H1 (cell line): ENCODE results near the gene DNAJC11. TPM values are rescaled to one million over a fixed set of nuclear protein-coding genes. Genes with fewer than 3 reads are reported as not detected.

Experiments
- BRCA1 ChIP-seq: IDR thresholded peaks from 2 replicates; pipeline ENCODE4 v1.6.1; 2012; ENCODE audit warnings: low read depth, low read length, improper control_type of control experiment
- CHD7 ChIP-seq: fragments of 300-600 bp; sonication (generic); IDR thresholded peaks from 2 replicates; pipeline ENCODE4 v1.7.1; 2012; ENCODE audit warnings: low read length, moderate library complexity, mild to moderate bottlenecking, inconsistent platforms; ENCODE audit not compliant: insufficient replicate concordance
- CTCF ChIP-seq, 3 experiments: IDR thresholded peaks; 1 replicate in 2 of 3; 2 replicates in 1 of 3; pipeline versions ENCODE4 v1.5.1 to v1.6.1; 2011; ENCODE audit warnings: low read length in 3 of 3, mild to moderate bottlenecking in 3 of 3, inconsistent platforms in 2 of 3, low read depth in 1 of 3, moderate library complexity in 1 of 3; ENCODE audit not compliant: insufficient read depth in 1 of 3; ENCODE audit errors: control extremely low read depth in 1 of 3
- SIX5 ChIP-seq: IDR thresholded peaks from 2 replicates; pipeline ENCODE4 v1.6.1; 2011; ENCODE audit warnings: mild to moderate bottlenecking, low read depth, low read length
- polyA plus RNA-seq, 7 experiments: library from polyadenylated mRNA; depleted of rRNA in 3 of 7; stranded (reverse) in 5 of 7; unstranded in 2 of 7; fragments of >200 nt in 5 of 7; fragments of 200-250 nt in 2 of 7; gene quantifications; 1 replicate in 5 of 7; 2 replicates in 1 of 7; 4 replicates in 1 of 7; pipeline versions ENCODE4 v1.2.1 to v1.2.3, GENCODE V29; 2011 to 2013; ENCODE audit warnings: missing spikeins in 2 of 7, mixed read lengths in 2 of 7
- total RNA-seq: library from RNA; stranded (reverse); fragmentation: NEBNext Ultra II Directional; extraction: Animal tissue kit (Norgen Biotek cat#: 25700); gene quantifications from 2 replicates; pipeline ENCODE4 v1.2.1, GENCODE V29; 2021

DNAJC11 gene
- total and polyA plus RNA-seq, 2 of the 8 experiments (the other 6 are each of a cell fraction or from before 2014, with no cell fraction given) = 43.9 to 90.9 TPM

GRCh38 chr1:6673816-6674398 lies 27.7 kb downstream of the DNAJC11 start (continued):
- no peak for TF ChIP-seq CHD7
- no peak for TF ChIP-seq BRCA1
- no peak for TF ChIP-seq CTCF (IDR thresholded peaks at IDR 0.05; ENCODE audit: control extremely low read depth in 1 of 3, insufficient read depth in 1 of 3, low read depth in 1 of 3, low read length in 3 of 3)
- TF ChIP-seq SIX5 = no peak
